DOHH2 (cell line): Measurements from ENCODE around the gene SRGAP3.

Source experiments
- EZH2phosphoT487 ChIP-seq: fragments of 200-600 bp; sonication (generic); IDR thresholded peaks from 2 replicates; pipeline ENCODE4 v1.6.1; 2017; ENCODE audit warnings: borderline replicate concordance, mild to moderate bottlenecking, antibody characterized with exemption, low read length, moderate library complexity, mixed read lengths
- TF ChIP-seq, protein P1 (sequence below): fragments of 200-600 bp; sonication (generic); IDR thresholded peaks from one replicate; pipeline ENCODE4 v1.5.1; 2014; ENCODE audit warnings: antibody characterized with exemption, mild to moderate bottlenecking, low read depth, low read length; ENCODE audit not compliant: poor library complexity, severe bottlenecking

DNA sequence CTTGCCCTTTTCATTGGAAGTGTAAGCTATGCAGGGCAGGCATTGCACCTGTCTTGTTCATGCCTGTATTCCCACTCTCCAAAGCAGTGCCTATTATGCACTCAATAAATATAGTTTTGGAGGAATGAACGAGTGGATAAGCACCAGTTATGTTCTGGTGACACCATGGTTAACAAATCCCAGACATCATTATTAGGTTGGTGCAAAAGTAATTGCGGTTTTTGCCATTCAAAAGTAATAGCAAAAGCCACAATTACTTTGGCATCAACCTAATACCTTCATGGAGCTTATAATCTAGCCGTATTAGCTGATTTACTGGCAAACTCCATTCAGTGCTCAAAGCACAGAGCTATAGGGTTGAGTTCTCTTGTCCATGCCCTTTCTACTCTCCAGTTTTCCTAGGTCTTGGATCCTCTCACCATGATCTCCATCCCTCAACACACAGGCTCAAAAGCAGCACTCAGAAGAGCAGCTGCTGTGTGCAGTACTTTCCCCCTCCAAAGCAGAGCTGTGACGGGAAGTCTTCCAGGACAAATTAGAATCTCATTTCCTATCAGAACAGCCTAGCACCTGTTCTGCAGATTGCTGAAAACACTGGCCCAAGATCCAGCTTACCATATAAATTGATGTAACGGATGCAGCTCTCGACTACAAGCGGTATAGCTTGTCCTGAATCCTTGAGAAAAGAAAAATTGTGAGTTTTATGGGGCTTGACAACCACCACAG lies 223.0 kb downstream of the SRGAP3 start:
- TF ChIP-seq, protein P1, sequence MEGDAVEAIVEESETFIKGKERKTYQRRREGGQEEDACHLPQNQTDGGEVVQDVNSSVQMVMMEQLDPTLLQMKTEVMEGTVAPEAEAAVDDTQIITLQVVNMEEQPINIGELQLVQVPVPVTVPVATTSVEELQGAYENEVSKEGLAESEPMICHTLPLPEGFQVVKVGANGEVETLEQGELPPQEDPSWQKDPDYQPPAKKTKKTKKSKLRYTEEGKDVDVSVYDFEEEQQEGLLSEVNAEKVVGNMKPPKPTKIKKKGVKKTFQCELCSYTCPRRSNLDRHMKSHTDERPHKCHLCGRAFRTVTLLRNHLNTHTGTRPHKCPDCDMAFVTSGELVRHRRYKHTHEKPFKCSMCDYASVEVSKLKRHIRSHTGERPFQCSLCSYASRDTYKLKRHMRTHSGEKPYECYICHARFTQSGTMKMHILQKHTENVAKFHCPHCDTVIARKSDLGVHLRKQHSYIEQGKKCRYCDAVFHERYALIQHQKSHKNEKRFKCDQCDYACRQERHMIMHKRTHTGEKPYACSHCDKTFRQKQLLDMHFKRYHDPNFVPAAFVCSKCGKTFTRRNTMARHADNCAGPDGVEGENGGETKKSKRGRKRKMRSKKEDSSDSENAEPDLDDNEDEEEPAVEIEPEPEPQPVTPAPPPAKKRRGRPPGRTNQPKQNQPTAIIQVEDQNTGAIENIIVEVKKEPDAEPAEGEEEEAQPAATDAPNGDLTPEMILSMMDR = no peak
- TF ChIP-seq EZH2phosphoT487 = no peak
